Hepatocyte (in vitro differentiated cells): Measurements from ENCODE around the gene TEPSIN. TPM values are rescaled to one million over a fixed set of nuclear protein-coding genes. Genes with fewer than 3 reads are reported as not detected.

ENCODE experiments used
- DNase-seq: peaks from one replicate; pipeline ENCODE4 v3.0.0-alpha.2; 2016; ENCODE audit warnings: low spot score
- H2AFZ ChIP-seq: fragments of 200-600 bp; sonication (generic); 2 replicates; pipeline ENCODE4 v1.6.0; 2016; ENCODE audit warnings: antibody characterized with exemption, mild to moderate bottlenecking
- H3K27ac ChIP-seq: fragments of 200-600 bp; sonication (generic); 2 replicates; pipeline ENCODE4 v1.5.1; 2016; ENCODE audit warnings: mild to moderate bottlenecking
- H3K27me3 ChIP-seq: fragments of 200-600 bp; sonication (generic); 2 replicates; pipeline ENCODE4 v1.6.1; 2016
- H3K36me3 ChIP-seq: fragments of 200-600 bp; sonication (generic); replicated peaks from 2 replicates; pipeline ENCODE4 v1.5.1; 2016; ENCODE audit warnings: low read depth; ENCODE audit not compliant: insufficient read depth
- H3K4me1 ChIP-seq: fragments of 200-600 bp; sonication (generic); 2 replicates; pipeline ENCODE4 v1.5.1; 2016; ENCODE audit warnings: mild to moderate bottlenecking, moderate library complexity; ENCODE audit not compliant: insufficient read depth
- H3K4me2 ChIP-seq: fragments of 200-600 bp; sonication (generic); 2 replicates; pipeline ENCODE4 v1.6.0; 2016
- H3K4me3 ChIP-seq: fragments of 200-600 bp; sonication (generic); 2 replicates; pipeline ENCODE4 v1.5.1; 2016; ENCODE audit warnings: mild to moderate bottlenecking
- H3K79me2 ChIP-seq: fragments of 200-600 bp; sonication (generic); 2 replicates; pipeline ENCODE4 v1.6.0; 2017; ENCODE audit warnings: mild to moderate bottlenecking
- H3K9me2 ChIP-seq: fragments of 200-600 bp; sonication (generic); replicated peaks from 2 replicates; pipeline ENCODE4 v1.6.0; 2017; ENCODE audit warnings: mild to moderate bottlenecking; ENCODE audit not compliant: insufficient read depth
- H3K9me3 ChIP-seq: fragments of 200-600 bp; sonication (generic); 2 replicates; pipeline ENCODE4 v1.5.1; 2016; ENCODE audit warnings: low read depth, mild to moderate bottlenecking
- H4K20me1 ChIP-seq: fragments of 200-600 bp; sonication (generic); 2 replicates; pipeline ENCODE4 v1.6.0; 2016; ENCODE audit warnings: mild to moderate bottlenecking; ENCODE audit not compliant: insufficient read depth, poor library complexity, severe bottlenecking
- CTCF ChIP-seq: fragments of 200-600 bp; sonication (generic); IDR thresholded peaks from 2 replicates; pipeline ENCODE4 v1.5.1; 2016; ENCODE audit warnings: antibody characterized with exemption, mild to moderate bottlenecking; ENCODE audit not compliant: poor library complexity
- EZH2 ChIP-seq: fragments of 200-600 bp; sonication (generic); IDR thresholded peaks from 2 replicates; pipeline ENCODE4 v1.6.1; 2016; ENCODE audit warnings: antibody characterized with exemption, mild to moderate bottlenecking, borderline replicate concordance
- EZH2phosphoT487 ChIP-seq: fragments of 200-600 bp; sonication (generic); IDR thresholded peaks from one replicate; pipeline ENCODE4 v1.6.1; 2018; ENCODE audit warnings: antibody characterized with exemption, mild to moderate bottlenecking, low read depth, moderate library complexity; ENCODE audit not compliant: unreplicated experiment, severe bottlenecking
- WGBS: methylation state at CpG from one replicate; pipeline ENCODE4 v1.1.6; 2016; ENCODE audit warnings: low lambda C conversion rate; ENCODE audit errors: missing lambda C conversion rate; 5-methylcytosine and 5-hydroxymethylcytosine counted together
- polyA plus RNA-seq: library from polyadenylated mRNA; unstranded; fragments of >200 nt; fragmentation: Nextera tagmentation; extraction: Ambion mirVana; gene quantifications from 2 replicates; pipeline ENCODE4 v1.2.1, GENCODE V29; 2016
- total RNA-seq: library from RNA; depleted of rRNA; stranded (reverse); fragments of >200 nt; gene quantifications from 2 replicates; pipeline ENCODE4 v1.2.3, GENCODE V29; 2014

Gene TEPSIN
- total and polyA plus RNA-seq, 2 experiments from 2014 or later: 34.1 to 44.3 TPM

DNA sequence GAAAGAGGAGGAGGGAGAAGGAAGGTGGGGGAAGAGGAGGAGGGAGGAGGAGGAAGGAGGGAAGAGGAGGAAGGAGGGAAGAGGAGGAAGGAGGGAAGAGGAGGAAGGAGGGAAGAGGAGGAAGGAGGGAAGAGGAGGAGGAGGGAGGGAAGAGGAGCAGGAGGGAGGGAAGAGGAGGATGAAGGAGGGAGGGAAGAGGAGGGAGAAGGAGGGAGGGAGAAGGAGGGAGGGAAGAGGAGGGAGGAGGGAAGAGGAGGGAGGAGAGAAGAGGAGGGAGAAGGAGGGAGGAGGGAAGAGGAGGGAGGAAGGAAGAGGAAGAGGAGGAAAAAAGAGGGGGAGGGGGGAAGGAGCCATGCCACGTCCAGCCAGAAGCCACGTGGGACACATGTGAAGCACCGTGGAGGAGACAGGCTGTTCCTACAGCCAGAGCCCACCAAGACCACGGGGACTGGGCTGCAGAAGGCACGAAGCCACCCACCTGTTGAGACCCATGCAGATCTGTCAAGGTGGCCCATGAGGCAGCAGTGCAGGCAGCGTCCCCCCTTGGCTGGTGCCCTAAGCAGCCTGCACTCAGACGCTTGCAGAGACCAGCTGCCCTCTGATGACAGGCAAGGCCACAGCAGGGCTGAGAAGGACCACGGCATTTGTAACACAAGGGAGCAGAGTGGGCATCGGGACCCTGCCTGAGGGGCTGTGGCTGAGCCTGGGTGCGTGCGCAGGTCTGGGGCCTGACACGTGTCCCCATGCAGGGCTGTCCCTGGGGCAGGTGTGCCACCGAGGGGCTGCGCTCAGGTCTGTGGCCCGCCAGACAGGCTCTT is 10.6 kb upstream of the TEPSIN start:
- Histone ChIP-seq H3K4me1 (no peaks in the 10 kb centered on the region), H2AFZ (no peak overlapping the region), H3K9me2 (no peaks in the 10 kb centered on the region), H3K27ac (no peak overlapping the region), H3K4me2 (no peak overlapping the region), H4K20me1 (no peaks in the 10 kb centered on the region), H3K36me3 (no peaks in the 10 kb centered on the region), H3K27me3 (no peaks in the 10 kb centered on the region), H3K4me3 (no peak overlapping the region), H3K9me3 (no peaks in the 10 kb centered on the region), H3K79me2 (peaks cover 6% of the 10 kb centered on the region)
- 93% methylated on average over 15 of the region's 15 CpGs for WGBS
- no peak for DNase-seq
- TF ChIP-seq EZH2phosphoT487 (no peak), EZH2 (no peak), CTCF (no peak)

DNA sequence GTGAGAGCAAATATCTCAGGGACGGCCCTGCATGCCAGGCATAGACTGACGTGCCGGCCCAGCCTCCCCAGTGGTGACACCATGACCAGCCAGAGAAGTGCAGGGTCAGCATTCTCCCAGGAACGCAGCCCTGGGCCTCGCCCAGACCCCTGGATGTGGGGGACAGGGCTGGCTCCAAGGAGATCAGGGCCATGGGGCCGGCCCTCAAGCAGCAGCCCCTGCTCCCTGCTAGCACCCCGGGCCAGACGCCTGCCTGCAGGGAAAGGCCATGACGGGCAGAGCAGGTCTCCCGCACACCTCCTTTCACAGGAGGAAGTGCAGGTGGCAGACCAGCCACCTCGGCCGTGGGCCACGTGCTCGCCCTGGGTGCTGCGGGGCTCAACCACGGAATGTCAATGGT is 9.8 kb upstream of the TEPSIN start:
- DNase-seq: no peak
- TF ChIP-seq EZH2phosphoT487: no peak
- TF ChIP-seq EZH2: no peak
- no peak for TF ChIP-seq CTCF
- H3K27me3 ChIP-seq: no peaks in the 10 kb centered on the region
- no peak overlapping the region for H3K4me3 ChIP-seq
- no peaks in the 10 kb centered on the region for H3K79me2 ChIP-seq
- no peaks in the 10 kb centered on the region for H3K36me3 ChIP-seq
- H2AFZ ChIP-seq: no peak overlapping the region
- no peaks in the 10 kb centered on the region for H4K20me1 ChIP-seq
- WGBS: 81% methylated on average over 15 of the region's 16 CpGs
- H3K9me2 ChIP-seq: no peaks in the 10 kb centered on the region
- H3K27ac ChIP-seq: no peak overlapping the region
- no peak overlapping the region for H3K4me2 ChIP-seq
- H3K9me3 ChIP-seq: no peaks in the 10 kb centered on the region
- H3K4me1 ChIP-seq: no peaks in the 10 kb centered on the region

- no peaks in the 10 kb centered on the region for H3K27me3 ChIP-seq
- no peak overlapping the region for H2AFZ ChIP-seq
- H3K27ac ChIP-seq: no peak overlapping the region
- H3K79me2 ChIP-seq: no peaks in the 10 kb centered on the region
- WGBS: 93% methylated on average over 14 of the region's 15 CpGs
- no peak overlapping the region for H3K4me2 ChIP-seq
- H3K9me2 ChIP-seq: no peaks in the 10 kb centered on the region
- no peaks in the 10 kb centered on the region for H4K20me1 ChIP-seq
- DNase-seq: no peak
- no peaks in the 10 kb centered on the region for H3K4me1 ChIP-seq
- no peaks in the 10 kb centered on the region for H3K9me3 ChIP-seq
- no peak overlapping the region for H3K4me3 ChIP-seq
- TF ChIP-seq EZH2phosphoT487 (no peak), CTCF (no peak), EZH2 (no peak)
- H3K36me3 ChIP-seq: no peaks in the 10 kb centered on the region
Measured at GRCh38 chr17:81247339-81247990, 8.6 kb upstream of the TEPSIN start.
